MCF 10A (cell line): ENCODE measurements around the gene KRTAP5-10. TPM values are rescaled to one million over a fixed set of nuclear protein-coding genes. Genes with fewer than 3 reads are reported as not detected.
"Not testable (repeated sequence)": the region's sequence is repeated elsewhere in the genome, so short reads cannot be mapped to it uniquely, and the experiment has no call there.

Experiments
- BruUV-seq: library from RNA; stranded (reverse); fragments of 400-500 nt; replicated peaks from 2 replicates; lab custom pipeline; 2021; lab: Mats Ljungman, UMichigan
- CTCF ChIA-PET: fragments of 300-600 bp; sonication (Branson Sonifier 250); formaldehyde crosslinking; extraction: SDS; loops from one replicate; lab custom pipeline; 2021; ENCODE audit warnings: antibody characterized with exemption, inconsistent platforms; lab: Yijun Ruan, JAX
- POLR2A ChIA-PET: fragments of 300-600, 350-650 bp; sonication (Branson Sonifier 250); formaldehyde crosslinking; extraction: SDS; loops from one replicate; lab custom pipeline; 2020; ENCODE audit warnings: antibody characterized with exemption, inconsistent platforms; lab: Yijun Ruan, JAX
- DNase-seq: peaks from one replicate; pipeline ENCODE4 v3.0.0-alpha.2; 2018; ENCODE audit not compliant: unreplicated experiment
- H3K27ac Mint-ChIP-seq: one replicate; pipeline ENCODE4 v1.8.0; 2022; ENCODE audit warnings: mild to moderate bottlenecking, low read depth, mixed read lengths; ENCODE audit not compliant: unreplicated experiment
- H3K27me3 Mint-ChIP-seq: one replicate; pipeline ENCODE4 v1.8.0; 2022; ENCODE audit warnings: mixed read lengths; ENCODE audit not compliant: insufficient read depth, unreplicated experiment
- H3K36me3 Mint-ChIP-seq: one replicate; pipeline ENCODE4 v1.8.0; 2022; ENCODE audit warnings: mild to moderate bottlenecking, moderate library complexity, mixed read lengths; ENCODE audit not compliant: insufficient read depth, unreplicated experiment
- H3K4me1 Mint-ChIP-seq: one replicate; pipeline ENCODE4 v1.8.0; 2022; ENCODE audit warnings: mixed read lengths; ENCODE audit not compliant: insufficient read depth, unreplicated experiment
- H3K4me3 Mint-ChIP-seq: one replicate; pipeline ENCODE4 v1.8.0; 2022; ENCODE audit warnings: mild to moderate bottlenecking, moderate library complexity, mixed read lengths; ENCODE audit not compliant: unreplicated experiment
- H3K9me3 Mint-ChIP-seq: one replicate; pipeline ENCODE4 v1.8.0; 2022; ENCODE audit warnings: mixed read lengths; ENCODE audit not compliant: unreplicated experiment
- CTCF ChIP-seq: fragments of 200-600 bp; IDR thresholded peaks from one replicate; pipeline ENCODE4 v1.8.0; 2022; ENCODE audit warnings: antibody characterized with exemption, mild to moderate bottlenecking; ENCODE audit not compliant: unreplicated experiment
- intact Hi-C: fragments of 100-400 bp; cut with micrococcal nuclease; formaldehyde crosslinking; loops from 2 replicates; pipeline ENCODE4 v1.14.1; 2022
- total RNA-seq: library from RNA; stranded (reverse); gene quantifications from 2 replicates; pipeline ENCODE4 v1.2.3, GENCODE V29; 2022

KRTAP5-10 gene
- total RNA-seq, 1 experiment from 2014 or later, result not detected

DNA sequence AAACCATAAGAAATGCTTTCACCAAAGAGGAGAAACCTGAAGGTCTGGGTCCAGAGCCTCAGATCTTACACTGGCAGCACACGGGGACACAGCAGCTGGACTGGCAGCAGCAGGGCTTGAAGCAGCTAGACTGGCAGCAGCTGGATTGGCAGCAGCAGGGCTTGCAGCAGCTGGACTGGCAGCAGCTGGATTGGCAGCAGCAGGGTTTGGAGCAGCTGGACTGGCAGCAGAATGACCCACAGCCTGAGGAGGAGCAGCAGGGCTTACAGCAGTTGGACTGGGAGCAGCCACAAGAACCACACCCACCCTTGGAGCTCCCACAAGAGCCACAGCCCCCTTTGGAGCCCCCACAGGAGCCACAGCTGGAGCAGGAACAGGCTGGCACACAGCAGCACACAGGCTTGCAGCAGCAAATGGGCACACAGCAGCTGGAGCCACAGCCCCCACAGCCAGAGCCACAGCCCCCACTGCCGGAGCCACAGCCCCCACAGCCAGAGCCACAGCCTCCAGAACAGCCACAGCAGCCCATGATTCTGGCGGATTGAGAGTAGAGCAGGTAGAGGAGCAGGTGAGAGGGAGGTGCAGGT lies 17.0 kb downstream of the KRTAP5-10 start, which contains the start of gene KRTAP5-11:
Gene KRTAP5-11 (minus strand): TSS at position 567 of the 587 bp plus-strand sequence. CDS start 38 bp downstream, at position 529.
- CTCF ChIA-PET, result interaction anchor here (0.6 kb wide), 2 partner anchors 203 to 457 kb away, joined by 3 read pairs; no protein-coding TSS in a partner anchor
- no peak for TF ChIP-seq CTCF
- H3K4me1 Mint-ChIP-seq, result no peaks in the 10 kb centered on the region
- no peaks in the 10 kb centered on the region for H3K9me3 Mint-ChIP-seq
- H3K4me3 Mint-ChIP-seq, result no peak within 1 kb of the TSS
- DNase-seq, result no peak
- no peak within 1 kb of the TSS for H3K27ac Mint-ChIP-seq
- POLR2A ChIA-PET, result no interaction called here
- H3K36me3 Mint-ChIP-seq, result no peaks in the 10 kb centered on the region
- no peaks in the 10 kb centered on the region for H3K27me3 Mint-ChIP-seq
- intact Hi-C loops, result no loop called here
- BruUV-seq, result no TSS peak

DNA sequence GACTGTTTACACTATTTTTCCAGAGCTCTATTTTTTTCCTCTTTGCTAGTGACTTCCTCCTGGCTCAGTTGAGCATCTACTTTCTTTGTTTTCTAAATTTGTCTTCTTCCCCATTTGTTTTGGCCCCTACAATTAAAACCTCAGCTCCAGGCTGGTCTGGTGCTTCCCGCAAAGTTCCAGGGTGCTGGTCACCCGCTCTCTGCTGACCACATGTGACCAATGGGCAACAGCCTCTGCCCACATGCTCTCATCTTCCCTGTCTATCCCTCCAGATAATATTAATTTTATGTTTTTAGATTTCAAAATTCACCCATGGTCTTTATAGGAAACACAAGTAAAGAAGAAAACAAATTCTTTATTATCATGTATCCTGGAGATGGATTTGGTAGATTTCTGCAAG lies 17.6 kb downstream of the KRTAP5-10 start:
- POLR2A ChIA-PET, H3K4me1 Mint-ChIP-seq, H3K9me3 Mint-ChIP-seq, BruUV-seq, H3K36me3 Mint-ChIP-seq, intact Hi-C loops, H3K4me3 Mint-ChIP-seq, H3K27me3 Mint-ChIP-seq, H3K27ac Mint-ChIP-seq, DNase-seq: not testable (repeated sequence)
- CTCF ChIA-PET, result interaction anchor here (0.6 kb wide), 1 partner anchor 458 kb away, joined by 3 read pairs; no protein-coding TSS in a partner anchor

DNA sequence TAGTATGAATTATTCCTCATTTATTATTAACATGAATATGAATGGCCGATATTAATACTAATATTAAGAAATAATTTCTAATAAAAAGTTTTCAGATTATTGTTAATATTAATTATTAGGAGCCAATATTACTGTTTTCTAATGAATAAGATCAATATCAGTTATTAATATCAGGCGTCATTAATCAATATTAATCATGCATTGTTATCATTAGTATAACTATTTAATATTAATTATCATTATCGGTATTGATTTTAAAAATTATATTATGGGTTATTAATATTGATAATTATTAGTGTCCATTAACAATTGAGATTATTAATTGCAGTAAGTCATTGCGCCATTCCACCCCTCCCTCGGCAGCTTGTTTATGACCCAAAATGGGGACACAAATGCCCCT lies 20.3 kb downstream of the KRTAP5-10 start:
- H3K4me3 Mint-ChIP-seq, DNase-seq, H3K4me1 Mint-ChIP-seq, BruUV-seq, H3K27me3 Mint-ChIP-seq, CTCF ChIA-PET, H3K27ac Mint-ChIP-seq, H3K36me3 Mint-ChIP-seq, POLR2A ChIA-PET, intact Hi-C loops, H3K9me3 Mint-ChIP-seq: not testable (repeated sequence)

- CTCF ChIA-PET, H3K9me3 Mint-ChIP-seq, H3K4me1 Mint-ChIP-seq, BruUV-seq, H3K4me3 Mint-ChIP-seq, DNase-seq, H3K36me3 Mint-ChIP-seq, POLR2A ChIA-PET, intact Hi-C loops, H3K27ac Mint-ChIP-seq: not testable (repeated sequence)
- H3K27me3 Mint-ChIP-seq, result peaks cover 15% of the 10 kb centered on the region
Observed at GRCh38 chr11:71588314-71588713, 23.0 kb downstream of the KRTAP5-10 start.

DNA sequence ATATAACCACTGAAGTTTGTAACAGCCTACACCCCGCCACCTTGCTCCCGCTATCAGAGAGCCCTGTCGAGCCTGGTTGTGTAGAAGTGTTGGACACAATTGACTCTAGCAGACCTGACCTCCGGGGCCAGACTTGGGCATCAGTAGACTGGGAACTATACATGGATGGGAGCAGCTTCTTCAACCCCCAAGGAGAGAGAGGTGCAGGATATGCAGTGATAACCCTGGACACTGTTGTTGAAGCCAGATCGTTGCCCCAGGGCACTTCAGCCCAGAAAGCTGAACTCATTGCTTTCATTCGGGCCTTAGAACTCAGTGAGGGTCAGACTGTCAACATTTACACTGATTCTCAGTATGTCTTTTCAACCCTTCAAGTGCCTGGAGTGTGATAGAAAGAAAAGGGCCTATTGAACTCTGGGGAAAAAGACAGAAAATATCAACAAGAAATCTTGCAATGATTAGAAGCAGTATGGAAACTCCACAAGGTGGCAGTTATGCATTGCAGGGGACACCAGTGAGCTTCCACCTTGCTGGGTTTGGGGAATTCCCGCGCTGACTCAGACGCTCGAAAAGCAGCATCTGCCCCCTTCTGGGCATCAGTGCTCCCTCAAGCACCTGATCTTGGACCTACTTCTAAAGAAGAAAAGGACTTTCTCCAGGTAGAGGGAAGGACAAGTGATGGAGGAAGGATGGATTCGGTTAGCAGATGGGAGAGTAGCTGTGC lies 23.6 kb downstream of the KRTAP5-10 start:
- BruUV-seq, H3K36me3 Mint-ChIP-seq, H3K4me3 Mint-ChIP-seq, intact Hi-C loops, H3K4me1 Mint-ChIP-seq, H3K9me3 Mint-ChIP-seq, CTCF ChIA-PET, H3K27ac Mint-ChIP-seq, POLR2A ChIA-PET: not testable (repeated sequence)
- H3K27me3 Mint-ChIP-seq, result peaks cover 22% of the 10 kb centered on the region
- peak; percentile 45 for DNase-seq
- TF ChIP-seq CTCF, result peak; percentile 17

DNA sequence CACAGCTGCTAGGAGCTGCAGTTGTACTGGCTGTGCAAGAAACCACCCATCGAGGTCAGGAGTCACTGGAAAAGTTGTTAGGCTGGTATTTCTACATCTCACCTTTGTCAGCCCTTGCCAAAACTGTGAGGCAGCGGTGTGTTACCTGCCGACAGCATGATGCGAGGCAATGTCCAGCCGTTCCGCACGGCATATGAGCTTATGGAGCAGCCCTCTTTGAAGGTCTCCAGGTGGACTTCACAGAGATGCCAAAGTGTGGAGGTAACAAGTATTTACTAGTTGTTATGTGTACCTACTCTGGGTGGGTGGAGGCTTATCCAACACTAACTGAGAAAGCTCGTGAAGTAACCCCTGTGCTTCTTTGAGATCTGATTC lies 24.2 kb downstream of the KRTAP5-10 start:
- POLR2A ChIA-PET, H3K27ac Mint-ChIP-seq, H3K36me3 Mint-ChIP-seq, BruUV-seq, CTCF ChIA-PET, H3K4me1 Mint-ChIP-seq, H3K4me3 Mint-ChIP-seq, DNase-seq, intact Hi-C loops, H3K9me3 Mint-ChIP-seq: not testable (repeated sequence)
- peaks cover 25% of the 10 kb centered on the region for H3K27me3 Mint-ChIP-seq

- CTCF ChIA-PET, H3K4me3 Mint-ChIP-seq, H3K36me3 Mint-ChIP-seq, H3K9me3 Mint-ChIP-seq, POLR2A ChIA-PET, H3K4me1 Mint-ChIP-seq, intact Hi-C loops, H3K27ac Mint-ChIP-seq, BruUV-seq, DNase-seq: not testable (repeated sequence)
- peaks cover 26% of the 10 kb centered on the region for H3K27me3 Mint-ChIP-seq
Observed at GRCh38 chr11:71603221-71603620, 37.9 kb downstream of the KRTAP5-10 start.
